Measurements from ENCODE around the gene PLPPR2. TPM values are rescaled to one million over a fixed set of nuclear protein-coding genes. Genes with fewer than 3 reads are reported as not detected.
A peak's percentile ranks its signal among the peaks of the same experiment; 100 is the strongest.
"Not testable (repeated sequence)": the region's sequence is repeated elsewhere in the genome, so short reads cannot be mapped to it uniquely, and the experiment has no call there.

The PLPPR2 gene
- total RNA-seq, 1 donor from 2014 or later, result 15.9 TPM

DNA sequence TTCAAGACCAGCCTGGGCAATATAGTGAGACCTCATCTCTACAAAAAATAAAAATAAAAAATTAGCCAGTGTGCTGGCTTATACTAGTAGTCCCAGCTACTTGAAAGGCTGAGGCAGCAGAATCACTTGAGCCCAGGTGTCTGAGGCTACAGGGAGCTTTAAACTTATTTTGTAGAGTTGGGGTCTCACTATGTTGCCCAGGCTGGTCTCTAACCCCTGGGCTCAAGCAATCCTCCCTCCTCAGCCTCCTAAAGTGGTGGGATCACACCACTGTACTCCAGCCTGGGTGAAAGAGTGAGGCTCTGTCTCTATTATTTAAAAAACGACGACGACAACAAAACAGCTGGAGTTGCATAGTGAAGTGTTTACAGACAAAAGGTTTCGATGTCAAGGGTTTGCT lies 23.7 kb upstream of the PLPPR2 start:
- Mint-ChIP-seq H3K27ac (no peak overlapping the region), H3K36me3 (peaks cover 20% of the 10 kb centered on the region), H3K4me1 (ENCODE audit: unreplicated experiment) (no peaks in the 10 kb centered on the region), H3K4me3 (no peak overlapping the region), H3K9me3 (no peaks in the 10 kb centered on the region), H3K27me3 (no peaks in the 10 kb centered on the region)
- DNase-seq (ENCODE audit: extremely low spot score, unreplicated experiment), result no peak
- TF ChIP-seq, protein P1, sequence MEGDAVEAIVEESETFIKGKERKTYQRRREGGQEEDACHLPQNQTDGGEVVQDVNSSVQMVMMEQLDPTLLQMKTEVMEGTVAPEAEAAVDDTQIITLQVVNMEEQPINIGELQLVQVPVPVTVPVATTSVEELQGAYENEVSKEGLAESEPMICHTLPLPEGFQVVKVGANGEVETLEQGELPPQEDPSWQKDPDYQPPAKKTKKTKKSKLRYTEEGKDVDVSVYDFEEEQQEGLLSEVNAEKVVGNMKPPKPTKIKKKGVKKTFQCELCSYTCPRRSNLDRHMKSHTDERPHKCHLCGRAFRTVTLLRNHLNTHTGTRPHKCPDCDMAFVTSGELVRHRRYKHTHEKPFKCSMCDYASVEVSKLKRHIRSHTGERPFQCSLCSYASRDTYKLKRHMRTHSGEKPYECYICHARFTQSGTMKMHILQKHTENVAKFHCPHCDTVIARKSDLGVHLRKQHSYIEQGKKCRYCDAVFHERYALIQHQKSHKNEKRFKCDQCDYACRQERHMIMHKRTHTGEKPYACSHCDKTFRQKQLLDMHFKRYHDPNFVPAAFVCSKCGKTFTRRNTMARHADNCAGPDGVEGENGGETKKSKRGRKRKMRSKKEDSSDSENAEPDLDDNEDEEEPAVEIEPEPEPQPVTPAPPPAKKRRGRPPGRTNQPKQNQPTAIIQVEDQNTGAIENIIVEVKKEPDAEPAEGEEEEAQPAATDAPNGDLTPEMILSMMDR (conservative IDR thresholded peaks at IDR 0.05), result no peak

GRCh38 chr19:11332822-11333221 lies 22.4 kb upstream of the PLPPR2 start:
- Mint-ChIP-seq H3K4me1 (ENCODE audit: unreplicated experiment) (no peaks in the 10 kb centered on the region), H3K9me3 (no peaks in the 10 kb centered on the region), H3K27me3 (no peaks in the 10 kb centered on the region), H3K27ac (no peak overlapping the region), H3K36me3 (peaks cover 22% of the 10 kb centered on the region), H3K4me3 (no peak overlapping the region)
- DNase-seq (ENCODE audit: extremely low spot score, unreplicated experiment), result no peak
- TF ChIP-seq, protein P1 (conservative IDR thresholded peaks at IDR 0.05), result no peak

- not testable (repeated sequence) for H3K27me3 Mint-ChIP-seq
- H3K36me3 Mint-ChIP-seq, result peaks cover 22% of the 10 kb centered on the region
Measured at GRCh38 chr19:11333838-11334237, 21.4 kb upstream of the PLPPR2 start.

DNA sequence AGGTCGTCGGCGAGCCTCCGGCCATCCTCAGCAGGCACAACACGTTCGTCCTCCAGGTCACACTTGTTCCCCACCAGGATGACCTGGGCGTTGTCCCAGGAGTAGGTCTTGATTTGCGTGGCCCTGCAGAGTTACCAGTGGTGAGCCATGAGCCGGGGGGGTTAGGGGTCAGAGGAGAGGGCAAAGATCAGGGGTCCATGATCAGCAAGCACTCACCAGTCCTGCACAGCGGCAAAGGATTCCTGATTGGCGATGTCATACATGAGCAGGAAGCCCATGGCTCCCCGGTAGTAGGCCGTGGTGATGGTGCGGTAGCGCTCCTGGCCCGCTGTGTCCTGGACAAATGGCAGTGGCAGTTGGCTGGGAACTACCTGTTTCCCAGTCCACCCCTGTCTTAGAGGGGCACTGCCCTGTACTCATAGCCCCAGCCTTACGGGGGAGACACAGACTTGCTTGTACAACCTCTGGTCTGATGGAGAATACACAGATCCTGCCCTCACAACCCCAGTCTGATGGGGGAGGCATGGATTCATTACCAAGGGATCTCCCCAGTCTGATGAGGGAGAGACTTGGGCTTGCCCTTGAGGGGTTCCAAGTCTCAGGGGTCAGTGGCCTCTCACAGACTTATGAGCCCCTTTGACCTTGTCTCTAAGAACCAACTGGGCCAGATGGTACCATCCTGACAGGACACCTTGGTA lies 19.6 kb upstream of the PLPPR2 start:
- peaks cover 22% of the 10 kb centered on the region for H3K36me3 Mint-ChIP-seq
- H3K9me3 Mint-ChIP-seq, result no peaks in the 10 kb centered on the region
- peaks cover 5% of the 10 kb centered on the region for H3K4me1 Mint-ChIP-seq (ENCODE audit: unreplicated experiment)
- no peak for DNase-seq (ENCODE audit: extremely low spot score, unreplicated experiment)
- H3K27me3 Mint-ChIP-seq, result no peaks in the 10 kb centered on the region
- no peak overlapping the region for H3K4me3 Mint-ChIP-seq
- TF ChIP-seq, protein P1 (conservative IDR thresholded peaks at IDR 0.05), result no peak
- no peak overlapping the region for H3K27ac Mint-ChIP-seq

More at GRCh38 chr19:11333838-11334237, 21.4 kb upstream of the PLPPR2 start:
- H3K9me3 Mint-ChIP-seq; H3K4me3 Mint-ChIP-seq; H3K27ac Mint-ChIP-seq; DNase-seq (ENCODE audit: extremely low spot score, unreplicated experiment); H3K4me1 Mint-ChIP-seq (ENCODE audit: unreplicated experiment): not testable (repeated sequence)

DNA sequence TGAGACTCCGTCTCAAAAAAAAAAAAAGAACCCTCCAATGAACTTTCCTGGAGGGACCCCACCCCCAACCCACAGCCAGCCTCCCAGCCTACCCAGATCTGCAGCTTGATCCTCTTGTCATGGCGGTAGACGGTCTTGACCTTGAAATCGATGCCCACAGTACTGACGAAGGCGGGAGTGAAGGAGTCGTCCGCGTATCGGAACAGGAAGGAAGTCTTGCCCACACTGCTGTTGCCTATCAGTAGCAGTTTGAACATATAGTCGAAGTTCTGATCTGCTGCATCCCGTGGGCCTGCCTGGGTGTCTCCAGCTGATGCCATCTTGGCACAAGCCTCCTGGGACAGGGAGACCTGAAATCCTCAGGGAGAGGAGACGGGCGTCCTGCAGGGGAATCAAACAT lies 18.2 kb upstream of the PLPPR2 start:
- H3K4me1 Mint-ChIP-seq (ENCODE audit: unreplicated experiment), result peaks cover 5% of the 10 kb centered on the region
- no peak overlapping the region for H3K4me3 Mint-ChIP-seq
- no peak overlapping the region for H3K27ac Mint-ChIP-seq
- DNase-seq (ENCODE audit: extremely low spot score, unreplicated experiment), result no peak
- peaks cover 19% of the 10 kb centered on the region for H3K36me3 Mint-ChIP-seq
- no peaks in the 10 kb centered on the region for H3K9me3 Mint-ChIP-seq
- no peaks in the 10 kb centered on the region for H3K27me3 Mint-ChIP-seq
- TF ChIP-seq, protein P1 (conservative IDR thresholded peaks at IDR 0.05), result no peak

DNA sequence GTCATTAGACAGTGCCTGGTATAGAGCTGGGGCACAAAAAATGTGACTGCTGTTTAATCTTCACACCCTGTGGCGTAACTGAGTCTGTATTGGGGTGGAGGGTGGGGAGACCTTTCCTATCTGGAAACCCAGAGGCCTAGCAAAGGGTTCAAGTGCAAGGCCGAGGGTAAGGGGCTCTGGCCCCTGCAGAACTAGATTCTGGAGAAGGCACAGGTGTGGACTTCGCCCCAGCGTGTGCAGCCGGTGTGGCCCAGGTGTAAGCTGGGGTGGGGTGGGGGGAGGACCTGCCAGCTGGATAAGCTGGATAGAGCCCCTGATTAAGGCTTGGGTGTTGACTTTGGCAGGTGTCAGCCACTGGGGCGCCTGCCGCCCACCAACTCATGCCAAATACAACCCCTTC lies 17.1 kb upstream of the PLPPR2 start:
- H3K4me1 Mint-ChIP-seq (ENCODE audit: unreplicated experiment), result peaks cover 5% of the 10 kb centered on the region
- TF ChIP-seq, protein P1 (conservative IDR thresholded peaks at IDR 0.05), result no peak
- peaks cover 19% of the 10 kb centered on the region for H3K36me3 Mint-ChIP-seq
- no peaks in the 10 kb centered on the region for H3K27me3 Mint-ChIP-seq
- DNase-seq (ENCODE audit: extremely low spot score, unreplicated experiment), result no peak
- H3K9me3 Mint-ChIP-seq, result no peaks in the 10 kb centered on the region
- peak overlapping the region; percentile 23 for H3K4me3 Mint-ChIP-seq
- no peak overlapping the region for H3K27ac Mint-ChIP-seq
